Smooth muscle cell (in vitro differentiated cells): ENCODE measurements around the gene GMFB. TPM values are rescaled to one million over a fixed set of nuclear protein-coding genes. Genes with fewer than 3 reads are reported as not detected.
A peak's percentile ranks its signal among the peaks of the same experiment; 100 is the strongest.
"Not testable (repeated sequence)": the region's sequence is repeated elsewhere in the genome, so short reads cannot be mapped to it uniquely, and the experiment has no call there.

Source experiments
- DNase-seq: peaks from one replicate; lab custom pipeline; 2025; ENCODE audit not compliant: unreplicated experiment; lab: John Stamatoyannopoulos, UW
- H2AFZ ChIP-seq: fragments of 200-600 bp; sonication (generic); 2 replicates; pipeline ENCODE4 v1.6.0; 2016; ENCODE audit warnings: antibody characterized with exemption, low read depth, mild to moderate bottlenecking
- H3F3A ChIP-seq: fragments of 200-600 bp; sonication (generic); 2 replicates; pipeline ENCODE4 v1.6.0; 2017; ENCODE audit warnings: antibody characterized with exemption, low read depth
- H3K27ac ChIP-seq: fragments of 200-600 bp; sonication (generic); 2 replicates; pipeline ENCODE4 v1.5.1; 2016; ENCODE audit warnings: low read depth, mild to moderate bottlenecking
- H3K27me3 ChIP-seq: fragments of 200-600 bp; sonication (generic); 2 replicates; pipeline ENCODE4 v1.6.1; 2016; ENCODE audit warnings: low read depth, mild to moderate bottlenecking
- H3K36me3 ChIP-seq: fragments of 200-600 bp; sonication (generic); 2 replicates; pipeline ENCODE4 v1.5.1; 2016; ENCODE audit warnings: low read depth
- H3K4me1 ChIP-seq: fragments of 200-600 bp; sonication (generic); 2 replicates; pipeline ENCODE4 v1.5.1; 2016; ENCODE audit warnings: low read depth
- H3K4me2 ChIP-seq: fragments of 200-600 bp; sonication (generic); 2 replicates; pipeline ENCODE4 v1.6.0; 2016; ENCODE audit warnings: mild to moderate bottlenecking
- H3K4me3 ChIP-seq: fragments of 200-600 bp; sonication (generic); 2 replicates; pipeline ENCODE4 v1.5.1; 2016; ENCODE audit warnings: mild to moderate bottlenecking
- H3K79me2 ChIP-seq: fragments of 200-600 bp; sonication (generic); 2 replicates; pipeline ENCODE4 v1.6.0; 2016; ENCODE audit warnings: low read depth, mild to moderate bottlenecking
- H3K9ac ChIP-seq: fragments of 200-600 bp; sonication (generic); 2 replicates; pipeline ENCODE4 v1.6.0; 2016; ENCODE audit warnings: low read depth
- H3K9me3 ChIP-seq: fragments of 200-600 bp; sonication (generic); replicated peaks from 2 replicates; pipeline ENCODE4 v1.5.1; 2016; ENCODE audit warnings: low read depth
- H4K20me1 ChIP-seq: fragments of 200-600 bp; sonication (generic); 2 replicates; pipeline ENCODE4 v1.6.0; 2016; ENCODE audit warnings: low read depth
- WGBS: methylation state at CpG from one replicate; pipeline ENCODE4 v1.1.7; 2016; ENCODE audit warnings: low lambda C conversion rate; 5-methylcytosine and 5-hydroxymethylcytosine counted together
- polyA plus RNA-seq: library from polyadenylated mRNA; unstranded; fragments of >200 nt; fragmentation: Nextera tagmentation; extraction: Ambion mirVana; gene quantifications from 2 replicates; pipeline ENCODE4 v1.2.1, GENCODE V29; 2016
- total RNA-seq: library from RNA; depleted of rRNA; stranded (reverse); fragments of >200 nt; gene quantifications from 2 replicates; pipeline ENCODE4 v1.2.3, GENCODE V29; 2014
- TF ChIP-seq, protein P1 (sequence below): fragments of 200-600 bp; sonication (generic); IDR thresholded peaks from 2 replicates; pipeline ENCODE4 v1.5.1; 2017; ENCODE audit warnings: borderline replicate concordance, mild to moderate bottlenecking, antibody characterized with exemption; ENCODE audit not compliant: insufficient read depth, poor library complexity, severe bottlenecking

GMFB gene
- total and polyA plus RNA-seq, 2 experiments from 2014 or later: 25.7 to 73.5 TPM

DNA sequence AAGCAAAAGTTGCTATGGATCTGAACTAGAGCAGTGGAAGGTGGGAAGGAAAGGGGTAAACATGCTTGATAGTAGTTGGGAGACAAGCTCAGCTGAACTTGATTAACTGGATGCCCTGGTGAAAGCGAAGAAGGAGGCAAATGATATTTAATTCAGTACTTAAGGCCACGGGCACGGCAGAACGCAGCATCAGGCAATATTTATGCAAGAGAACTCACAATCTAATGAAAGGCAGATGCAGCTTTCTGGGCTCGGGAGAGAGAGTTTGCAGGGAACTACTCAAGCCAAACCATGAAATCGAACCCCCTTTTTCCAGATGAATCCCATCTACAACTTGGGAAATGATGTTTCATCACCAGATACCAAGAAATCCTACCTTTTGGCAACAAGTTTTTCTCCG, 44.1 kb downstream of the GMFB start:
- Histone ChIP-seq H2AFZ (no peak overlapping the region), H3K27me3 (no peaks in the 10 kb centered on the region), H3K9ac (no peak overlapping the region), H3F3A (no peaks in the 10 kb centered on the region), H3K9me3 (no peaks in the 10 kb centered on the region), H3K79me2 (peaks cover 10% of the 10 kb centered on the region), H3K4me2 (peak overlapping the region; percentile 55), H3K4me3 (no peak overlapping the region), H3K36me3 (no peaks in the 10 kb centered on the region), H3K27ac (no peak overlapping the region), H4K20me1 (peaks cover 8% of the 10 kb centered on the region), H3K4me1 (peaks cover 6% of the 10 kb centered on the region)
- WGBS: 84% methylated on average over 7 of the region's 7 CpGs
- TF ChIP-seq, protein P1, sequence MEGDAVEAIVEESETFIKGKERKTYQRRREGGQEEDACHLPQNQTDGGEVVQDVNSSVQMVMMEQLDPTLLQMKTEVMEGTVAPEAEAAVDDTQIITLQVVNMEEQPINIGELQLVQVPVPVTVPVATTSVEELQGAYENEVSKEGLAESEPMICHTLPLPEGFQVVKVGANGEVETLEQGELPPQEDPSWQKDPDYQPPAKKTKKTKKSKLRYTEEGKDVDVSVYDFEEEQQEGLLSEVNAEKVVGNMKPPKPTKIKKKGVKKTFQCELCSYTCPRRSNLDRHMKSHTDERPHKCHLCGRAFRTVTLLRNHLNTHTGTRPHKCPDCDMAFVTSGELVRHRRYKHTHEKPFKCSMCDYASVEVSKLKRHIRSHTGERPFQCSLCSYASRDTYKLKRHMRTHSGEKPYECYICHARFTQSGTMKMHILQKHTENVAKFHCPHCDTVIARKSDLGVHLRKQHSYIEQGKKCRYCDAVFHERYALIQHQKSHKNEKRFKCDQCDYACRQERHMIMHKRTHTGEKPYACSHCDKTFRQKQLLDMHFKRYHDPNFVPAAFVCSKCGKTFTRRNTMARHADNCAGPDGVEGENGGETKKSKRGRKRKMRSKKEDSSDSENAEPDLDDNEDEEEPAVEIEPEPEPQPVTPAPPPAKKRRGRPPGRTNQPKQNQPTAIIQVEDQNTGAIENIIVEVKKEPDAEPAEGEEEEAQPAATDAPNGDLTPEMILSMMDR: no peak
- no peak for DNase-seq

GRCh38 chr14:54443981-54444380, 44.8 kb downstream of the GMFB start:
- TF ChIP-seq, protein P1: no peak
- Histone ChIP-seq H4K20me1 (peaks cover 14% of the 10 kb centered on the region), H2AFZ (no peak overlapping the region), H3K79me2 (peaks cover 17% of the 10 kb centered on the region), H3K4me1 (peaks cover 13% of the 10 kb centered on the region), H3K9ac (no peak overlapping the region), H3K27ac (no peak overlapping the region), H3F3A (no peaks in the 10 kb centered on the region), H3K36me3 (no peaks in the 10 kb centered on the region), H3K9me3 (no peaks in the 10 kb centered on the region), H3K4me2 (peak overlapping the region; percentile 55), H3K27me3 (no peaks in the 10 kb centered on the region), H3K4me3 (no peak overlapping the region)
- DNase-seq: no peak
- WGBS: 38% methylated on average over 18 of the region's 18 CpGs

DNA sequence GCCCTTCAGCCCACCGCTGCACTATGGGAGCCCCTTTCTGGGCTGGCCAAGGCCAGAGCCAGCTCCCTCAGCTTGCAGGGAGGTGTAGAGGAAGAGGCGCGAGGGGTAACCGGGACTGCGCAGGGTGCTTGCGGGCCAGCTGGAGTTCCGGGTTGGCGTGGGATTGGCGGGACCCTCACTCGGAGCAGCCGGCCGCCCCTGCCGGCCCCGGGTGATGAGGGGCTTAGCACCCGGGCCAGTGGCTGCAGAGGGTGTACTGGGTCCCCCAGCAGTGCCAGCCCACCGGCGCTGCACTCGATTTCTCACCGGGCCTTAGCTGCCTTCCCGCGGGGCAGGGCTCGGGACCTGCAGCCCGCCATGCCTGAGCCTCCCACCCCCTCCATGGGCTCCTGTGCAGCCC, 45.8 kb downstream of the GMFB start:
- 98% methylated on average over 14 of the region's 23 CpGs for WGBS
- not testable (repeated sequence) for H3K36me3 ChIP-seq

DNA sequence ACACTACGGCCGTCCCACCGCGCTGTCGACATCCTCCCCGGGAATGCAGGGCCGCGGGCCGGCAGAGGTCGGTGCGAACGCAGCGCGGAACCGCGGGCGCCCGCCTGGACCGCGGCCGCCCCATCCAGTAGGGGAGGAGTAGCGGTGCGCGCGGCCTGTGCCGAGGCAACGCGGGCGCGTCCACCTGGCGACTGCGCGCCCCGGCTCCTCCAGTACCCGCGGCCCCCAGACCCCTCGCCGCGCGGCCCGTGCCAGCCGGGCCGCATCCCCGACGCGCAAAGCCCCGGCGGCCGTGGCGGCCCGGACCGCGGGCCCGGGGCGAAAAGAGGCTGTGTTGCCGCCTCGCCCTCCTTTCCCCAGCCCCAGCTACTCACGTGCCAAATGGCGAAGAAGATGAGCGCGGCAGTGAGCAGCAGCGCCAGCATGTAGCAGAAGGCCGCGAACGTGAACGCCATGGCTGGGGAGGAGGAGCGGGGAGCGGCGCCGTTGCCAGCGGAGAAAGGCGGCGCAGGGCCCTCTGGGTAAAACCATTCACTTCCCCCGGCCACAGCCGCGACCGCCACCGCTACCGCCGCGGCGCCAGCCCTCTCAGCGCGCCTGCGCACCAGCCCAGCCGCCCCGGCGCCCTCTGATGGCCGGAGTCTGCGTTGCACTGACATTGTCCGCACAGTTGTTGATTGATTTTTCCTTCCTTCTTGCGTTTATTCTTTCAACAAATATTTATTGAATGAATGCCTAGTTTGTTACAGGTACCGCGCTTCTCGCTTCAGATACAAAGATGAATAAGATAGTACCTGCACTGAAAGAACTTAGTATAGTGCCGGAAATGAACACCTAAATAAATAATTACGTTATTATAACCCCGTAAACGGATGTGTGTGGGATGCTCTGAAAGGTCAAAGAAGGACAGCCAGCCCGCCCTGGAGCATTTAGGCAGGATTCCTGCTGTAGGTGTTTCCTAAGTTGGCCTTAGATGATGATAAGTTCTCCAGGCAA, 47.6 kb downstream of the GMFB start, which contains the start of gene CNIH1:
CNIH1 (minus strand) TSS at position 502 of the 996 bp plus-strand sequence; CDS start at position 455, 47 bp downstream.
- DNase-seq: peak; percentile 83
- peak within 1 kb of the TSS; percentile 94 for H3K27ac ChIP-seq
- H3K4me1 ChIP-seq: peaks cover 37% of the 10 kb centered on the region
- H3K79me2 ChIP-seq: peaks cover 45% of the 10 kb centered on the region
- H3K36me3 ChIP-seq: no peaks in the 10 kb centered on the region
- peaks cover 42% of the 10 kb centered on the region for H4K20me1 ChIP-seq
- 2% methylated on average over 98 of the region's 100 CpGs for WGBS
- H3F3A ChIP-seq: peaks cover 4% of the 10 kb centered on the region
- peak within 1 kb of the TSS; percentile 98 for H3K4me2 ChIP-seq
- TF ChIP-seq, protein P1: peak; percentile 85
- no peaks in the 10 kb centered on the region for H3K9me3 ChIP-seq
- H3K9ac ChIP-seq: peak within 1 kb of the TSS; percentile 80
- no peaks in the 10 kb centered on the region for H3K27me3 ChIP-seq
- H3K4me3 ChIP-seq: peak within 1 kb of the TSS; percentile 73
- peak within 1 kb of the TSS; percentile 92 for H2AFZ ChIP-seq

More for the DNA sequence above, 45.8 kb downstream of the GMFB start:
- H3K9me3 ChIP-seq, H3K4me3 ChIP-seq, H3K27me3 ChIP-seq, H3K9ac ChIP-seq, H3F3A ChIP-seq, DNase-seq, H3K4me2 ChIP-seq, H3K27ac ChIP-seq, H2AFZ ChIP-seq: not testable (repeated sequence)
- H3K4me1 ChIP-seq: peaks cover 23% of the 10 kb centered on the region
- peaks cover 24% of the 10 kb centered on the region for H4K20me1 ChIP-seq
- peaks cover 27% of the 10 kb centered on the region for H3K79me2 ChIP-seq
